HG02759 (cell line): ENCODE results near the gene JPT2.
"Not testable (repeated sequence)": the region's sequence is repeated elsewhere in the genome, so short reads cannot be mapped to it uniquely, and the experiment has no call there.

Experiments used
- ATAC-seq: cut with Tn5 transposase; IDR thresholded peaks from one replicate; pipeline ENCODE4 v1.9.1; 2021; ENCODE audit warnings: mild to moderate bottlenecking, moderate library complexity; ENCODE audit not compliant: unreplicated experiment

The JPT2 gene

GRCh38 chr16:1673424-1674151 lies 4.5 kb upstream of the JPT2 start:
- ATAC-seq = no peak

GRCh38 chr16:1674306-1674705 lies 3.8 kb upstream of the JPT2 start:
- no peak for ATAC-seq

DNA sequence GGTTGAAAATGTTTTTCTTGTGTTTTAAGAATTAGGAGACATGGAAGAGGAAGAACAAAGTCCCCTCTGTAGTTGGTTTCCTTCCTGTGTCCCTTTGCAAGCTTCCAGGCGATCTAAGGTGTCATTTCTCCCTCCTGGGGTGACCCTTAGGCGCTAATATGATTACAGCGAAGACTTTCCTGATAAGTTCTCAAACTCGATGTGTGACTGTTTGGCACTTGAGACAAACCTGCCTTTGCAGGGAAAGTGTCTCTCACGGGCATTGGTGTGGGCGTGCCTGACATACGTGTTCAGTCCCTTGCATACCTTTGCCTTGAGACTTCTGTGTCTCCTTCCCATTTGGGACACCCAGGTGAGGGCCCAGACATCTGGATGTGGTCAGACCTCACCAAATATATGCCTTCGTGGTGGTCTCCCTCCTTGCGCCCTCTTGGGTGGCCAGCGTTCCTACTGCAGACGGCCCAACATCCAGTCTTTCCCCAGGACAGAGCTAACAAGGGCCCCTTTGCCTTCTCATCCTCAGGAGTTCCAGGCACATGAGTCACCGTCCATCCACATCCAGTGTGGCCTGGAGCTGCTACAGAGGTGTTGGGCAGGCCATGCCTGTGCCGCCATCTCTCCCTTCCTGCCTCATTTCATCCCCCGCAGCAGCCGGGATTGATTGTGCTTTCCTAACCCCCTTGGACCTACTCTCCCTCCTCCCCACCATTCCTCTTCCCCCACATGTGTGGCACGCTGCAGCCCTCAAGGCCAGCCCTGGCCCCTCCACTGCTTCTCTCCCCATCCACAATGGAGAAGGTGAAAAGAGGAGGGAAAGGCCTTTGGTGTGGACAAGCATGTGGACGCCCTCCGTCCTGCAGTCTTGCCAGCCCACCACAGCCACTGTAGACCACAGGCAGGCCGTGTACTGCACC lies 3.1 kb upstream of the JPT2 start:
- ATAC-seq = no peak

- ATAC-seq = no peak
These were observed 1.4 kb upstream of the JPT2 start for GRCh38 chr16:1676661-1677060.

- ATAC-seq = no peak
These were observed 740 bp upstream of the JPT2 start for GRCh38 chr16:1677339-1677738.

- ATAC-seq = peak; percentile 17
These were observed 520 bp downstream of the JPT2 start for GRCh38 chr16:1678500-1679098.

DNA sequence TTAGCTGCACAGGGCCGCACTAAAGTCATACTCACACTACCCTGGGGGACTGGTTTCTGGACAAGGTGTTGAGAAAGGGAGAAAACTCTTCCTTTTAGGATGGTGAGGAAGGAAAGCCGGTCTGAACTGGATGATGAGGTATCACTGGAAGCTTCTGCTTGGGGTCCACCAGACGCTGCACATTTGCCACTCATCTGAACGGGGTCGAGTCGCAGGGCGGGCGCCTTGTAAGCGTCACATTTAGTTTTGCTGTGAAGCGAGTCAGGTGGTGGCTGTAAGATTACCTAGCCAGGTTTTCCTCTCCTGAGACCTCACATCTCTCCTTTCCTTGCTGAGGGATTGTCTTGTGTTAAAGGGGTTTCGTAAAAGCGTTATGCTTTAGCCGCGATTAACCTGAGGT lies 2.3 kb downstream of the JPT2 start:
- no peak for ATAC-seq

GRCh38 chr16:1681032-1681431 lies 3.0 kb downstream of the JPT2 start:
- ATAC-seq = no peak

DNA sequence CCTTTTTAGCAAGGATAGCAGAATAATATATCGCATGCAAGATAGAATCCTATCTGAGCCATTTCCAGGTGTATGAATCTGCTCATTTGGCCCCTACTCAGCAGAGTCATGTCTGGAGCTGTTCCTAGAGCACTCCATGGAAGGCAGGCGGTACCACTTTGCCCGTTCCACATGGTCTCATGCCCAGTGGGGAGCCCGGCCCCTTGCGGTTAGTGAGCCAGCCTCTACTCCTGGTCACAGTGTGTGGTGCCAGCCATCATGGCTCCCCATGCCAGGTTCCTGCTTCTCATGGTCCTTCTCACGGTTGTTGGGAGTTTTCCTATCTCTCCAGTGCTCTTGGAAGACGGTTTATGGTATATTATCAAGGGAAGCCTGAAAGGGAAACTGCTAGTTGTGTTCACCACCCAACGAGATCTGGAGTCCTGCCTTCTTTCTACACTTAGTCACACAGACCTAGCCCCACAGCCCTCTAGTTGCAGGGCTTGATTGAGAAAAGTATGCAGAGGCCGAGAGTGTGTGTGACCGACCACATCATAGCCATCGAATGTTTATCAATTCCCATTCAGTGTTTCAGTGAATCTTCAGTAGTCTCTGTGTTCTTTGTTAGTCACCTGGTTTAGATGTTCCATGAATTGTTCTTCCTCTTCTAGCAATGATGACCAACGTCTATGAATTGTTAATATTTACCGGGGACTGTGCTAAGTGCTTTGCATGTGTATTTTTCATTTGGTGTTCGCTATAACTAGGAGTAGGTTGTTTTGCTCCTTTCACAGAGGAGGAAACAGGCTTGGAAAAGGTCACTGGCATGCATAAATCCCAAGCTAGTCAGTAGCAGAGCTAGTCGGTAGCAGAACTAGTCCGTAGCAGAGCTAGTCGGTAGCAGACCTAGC lies 9.6 kb downstream of the JPT2 start:
- no peak for ATAC-seq

DNA sequence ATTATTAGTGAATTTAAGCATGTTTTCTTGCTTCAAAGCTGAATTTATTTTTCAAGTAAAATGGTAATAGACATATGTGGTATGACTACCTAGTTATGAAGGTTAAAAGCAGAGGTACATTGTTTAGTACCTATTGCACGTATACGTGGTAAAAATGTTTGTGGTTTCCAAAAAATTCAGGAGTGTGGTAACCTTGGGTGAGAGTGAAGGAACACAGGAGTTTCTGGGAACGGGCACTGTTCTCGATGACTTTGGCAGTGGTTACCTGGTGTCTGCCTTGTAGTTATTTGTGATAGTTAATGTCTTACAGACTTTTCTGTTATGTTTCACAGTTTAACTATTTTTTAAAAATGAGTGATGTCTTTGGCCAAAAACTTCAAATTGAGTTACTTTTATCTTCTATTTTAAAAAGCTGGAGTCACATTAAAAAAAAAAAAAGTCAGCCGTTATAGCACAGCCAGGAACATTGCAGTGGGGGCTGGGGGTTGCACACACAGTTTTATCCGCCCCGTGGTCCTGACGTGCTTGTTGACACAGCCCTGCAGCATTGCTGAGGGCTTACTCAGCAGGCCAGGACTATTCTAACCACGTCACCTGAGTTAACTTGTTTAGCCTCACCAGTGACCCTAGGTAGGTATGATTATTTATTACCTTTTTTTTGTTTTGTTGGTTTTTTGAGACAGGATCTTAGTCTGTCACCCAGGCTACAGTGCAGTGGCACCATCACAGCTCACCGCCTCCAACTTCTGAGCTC lies 10.9 kb downstream of the JPT2 start:
- no peak for ATAC-seq

- no peak for ATAC-seq
These were observed 11.8 kb downstream of the JPT2 start for GRCh38 chr16:1689853-1690252.

GRCh38 chr16:1690810-1691209 lies 12.7 kb downstream of the JPT2 start:
- ATAC-seq = no peak

DNA sequence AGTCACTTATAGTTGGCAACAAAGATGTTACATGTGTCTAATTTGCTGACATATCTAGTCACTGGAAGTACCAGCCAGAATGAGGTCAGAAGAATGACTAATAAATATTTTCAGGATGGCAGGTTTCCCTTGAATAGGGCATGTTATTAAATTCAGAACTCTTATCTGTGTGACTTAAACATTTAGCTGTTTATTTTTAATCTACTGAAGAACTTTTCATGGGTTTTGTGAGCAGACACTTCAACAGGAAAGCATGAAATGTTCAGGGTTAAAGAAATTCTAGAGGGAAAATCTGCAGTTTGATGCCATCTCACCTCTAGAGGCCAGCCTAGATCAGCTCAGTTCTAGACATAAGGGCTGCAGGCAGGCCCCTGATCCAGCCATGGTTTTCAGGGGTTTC lies 13.2 kb downstream of the JPT2 start:
- no peak for ATAC-seq

- ATAC-seq = no peak
These were observed 13.9 kb downstream of the JPT2 start for GRCh38 chr16:1691956-1692355.

DNA sequence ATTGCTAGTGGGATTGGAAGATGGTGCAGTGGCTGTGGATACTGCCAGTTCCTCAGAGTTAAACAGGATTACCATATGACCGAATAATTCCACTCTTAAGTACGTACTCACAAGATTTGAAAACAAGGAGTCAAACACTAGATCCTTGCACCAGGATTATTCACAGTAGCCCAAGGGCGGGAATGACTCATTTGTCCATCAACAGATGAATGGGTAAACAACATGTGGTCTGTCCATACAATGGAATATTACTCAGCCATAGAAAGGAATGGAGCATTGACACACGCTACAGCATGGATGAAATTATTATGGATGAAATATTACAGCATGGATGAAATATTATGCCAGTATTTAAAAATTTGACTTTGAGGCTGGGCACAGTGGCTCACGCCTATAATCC lies 18.8 kb downstream of the JPT2 start:
- no peak for ATAC-seq

- ATAC-seq = no peak
These were observed 20.6 kb downstream of the JPT2 start for GRCh38 chr16:1698680-1699079.

DNA sequence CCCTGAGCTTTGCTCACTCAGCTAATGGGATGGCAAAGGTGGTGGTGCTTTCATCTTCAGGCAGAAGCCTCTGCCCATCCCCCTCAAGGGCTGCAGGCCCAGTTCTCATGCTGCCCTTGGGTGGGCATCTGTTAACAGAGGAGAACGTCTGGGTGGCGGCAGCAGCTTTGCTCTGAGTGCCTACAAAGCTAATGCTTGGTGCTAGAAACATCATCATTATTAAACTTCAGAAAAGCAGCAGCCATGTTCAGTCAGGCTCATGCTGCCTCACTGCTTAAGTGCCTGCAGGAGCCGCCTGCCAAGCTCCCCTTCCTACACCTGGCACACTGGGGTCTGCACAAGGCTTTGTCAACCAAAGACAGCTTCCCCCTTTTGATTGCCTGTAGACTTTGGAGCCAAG lies 22.2 kb downstream of the JPT2 start:
- no peak for ATAC-seq

GRCh38 chr16:1701216-1701878 lies 23.3 kb downstream of the JPT2 start:
- ATAC-seq = no peak

- ATAC-seq = not testable (repeated sequence)
These were observed 27.2 kb downstream of the JPT2 start for GRCh38 chr16:1705324-1705687.
